Adrenal gland (tissue), 5 donors: Measurements from ENCODE around the gene TFDP2.
"Not testable (repeated sequence)": the region's sequence is repeated elsewhere in the genome, so short reads cannot be mapped to it uniquely, and the experiment has no call there.

Source experiments
- POLR2A ChIP-seq, 2 donors: fragments of 450-650 bp; IDR thresholded peaks; one replicate each; pipeline ENCODE4 v1.6.1; 2017; ENCODE audit warnings: antibody characterized with exemption in 2 of 2, mild to moderate bottlenecking in 2 of 2, moderate library complexity in 1 of 2
- TF ChIP-seq, protein P1 (sequence below), 6 experiments: fragments of 450-650 bp in 4 of 6; fragments of 200-600 bp in 2 of 6; sonication (generic) in 1 of 6; IDR thresholded peaks; 1 replicate in 5 of 6; 2 replicates in 1 of 6; pipeline versions ENCODE4 v1.5.1 to v1.8.0; 2016 to 2021; ENCODE audit warnings: antibody characterized with exemption in 6 of 6, mild to moderate bottlenecking in 2 of 6, moderate library complexity in 1 of 6
- donor health status: DM: no; HTN: no; CAD: no.

DNA sequence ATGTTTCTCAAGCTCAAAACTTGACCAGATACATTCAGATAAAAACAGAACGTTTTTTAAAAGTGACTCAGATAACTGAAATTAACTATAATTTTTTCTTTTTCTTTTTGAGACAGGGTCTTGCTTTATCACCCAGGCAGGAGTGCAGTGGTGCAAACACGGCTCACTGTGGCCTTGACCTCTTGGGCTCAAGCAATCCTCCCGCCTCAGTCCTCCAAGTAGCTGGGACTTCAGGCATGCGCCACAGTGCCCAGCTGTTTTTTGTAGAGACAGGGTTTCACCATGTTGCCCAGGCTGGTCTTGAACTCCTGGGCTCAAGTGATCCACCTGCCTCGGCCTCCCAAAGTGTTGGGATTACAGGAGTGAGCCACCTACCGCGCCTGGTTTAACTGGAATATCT, 144.4 kb downstream of the TFDP2 start:
- TF ChIP-seq POLR2A (IDR thresholded peaks at IDR 0.05) = not testable (repeated sequence)
- TF ChIP-seq, protein P1, sequence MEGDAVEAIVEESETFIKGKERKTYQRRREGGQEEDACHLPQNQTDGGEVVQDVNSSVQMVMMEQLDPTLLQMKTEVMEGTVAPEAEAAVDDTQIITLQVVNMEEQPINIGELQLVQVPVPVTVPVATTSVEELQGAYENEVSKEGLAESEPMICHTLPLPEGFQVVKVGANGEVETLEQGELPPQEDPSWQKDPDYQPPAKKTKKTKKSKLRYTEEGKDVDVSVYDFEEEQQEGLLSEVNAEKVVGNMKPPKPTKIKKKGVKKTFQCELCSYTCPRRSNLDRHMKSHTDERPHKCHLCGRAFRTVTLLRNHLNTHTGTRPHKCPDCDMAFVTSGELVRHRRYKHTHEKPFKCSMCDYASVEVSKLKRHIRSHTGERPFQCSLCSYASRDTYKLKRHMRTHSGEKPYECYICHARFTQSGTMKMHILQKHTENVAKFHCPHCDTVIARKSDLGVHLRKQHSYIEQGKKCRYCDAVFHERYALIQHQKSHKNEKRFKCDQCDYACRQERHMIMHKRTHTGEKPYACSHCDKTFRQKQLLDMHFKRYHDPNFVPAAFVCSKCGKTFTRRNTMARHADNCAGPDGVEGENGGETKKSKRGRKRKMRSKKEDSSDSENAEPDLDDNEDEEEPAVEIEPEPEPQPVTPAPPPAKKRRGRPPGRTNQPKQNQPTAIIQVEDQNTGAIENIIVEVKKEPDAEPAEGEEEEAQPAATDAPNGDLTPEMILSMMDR (IDR thresholded peaks at IDR 0.05) = not testable (repeated sequence)
